GM12878 (cell line): ENCODE measurements around the gene PIGU. TPM values are rescaled to one million over a fixed set of nuclear protein-coding genes. Genes with fewer than 3 reads are reported as not detected.

Experiments
- CEBPB ChIP-seq, 2 experiments: fragments of 150-350 bp in 1 of 2; IDR thresholded peaks; 2 replicates each; pipeline ENCODE4 v1.6.1; 2012 to 2014; ENCODE audit warnings: low read depth in 2 of 2, low read length in 2 of 2, borderline replicate concordance in 1 of 2, inconsistent platforms in 1 of 2
- CHD1 ChIP-seq: IDR thresholded peaks from 2 replicates; pipeline ENCODE4 v1.6.1; 2012; ENCODE audit warnings: low read depth, low read length, improper control_type of control experiment
- EGR1 ChIP-seq, 2 experiments: IDR thresholded peaks; 1 replicate in 1 of 2; 2 replicates in 1 of 2; pipeline ENCODE4 v1.6.1; 2011 to 2012; ENCODE audit warnings: low read depth in 2 of 2, low read length in 2 of 2, borderline replicate concordance in 1 of 2, mild to moderate bottlenecking in 1 of 2, moderate library complexity in 1 of 2
- ETV6 ChIP-seq, 2 experiments: fragments of 450-650 bp in 1 of 2; IDR thresholded peaks in 1 of 2; conservative IDR thresholded peaks in 1 of 2; 2 replicates each; pipeline ENCODE4 v1.6.1; 2014; ENCODE audit warnings: antibody characterized with exemption in 1 of 2, borderline replicate concordance in 1 of 2, low read depth in 1 of 2, mild to moderate bottlenecking in 1 of 2, moderate library complexity in 1 of 2
- HDAC6 ChIP-seq: fragments of 200-600 bp; sonication (generic); IDR thresholded peaks from one replicate; pipeline ENCODE4 v1.8.0; 2017; ENCODE audit warnings: antibody characterized with exemption; ENCODE audit not compliant: unreplicated experiment
- IKZF2 ChIP-seq, 2 experiments: fragments of 450-650 bp; IDR thresholded peaks; 2 replicates each; pipeline ENCODE4 v1.6.1; 2017; ENCODE audit warnings: mild to moderate bottlenecking in 2 of 2, moderate library complexity in 2 of 2
- IRF4 ChIP-seq: IDR thresholded peaks from 2 replicates; pipeline ENCODE4 v1.6.1; 2011; ENCODE audit warnings: low read depth, low read length
- KDM1A ChIP-seq: fragments of 200-600 bp; sonication (generic); IDR thresholded peaks from 2 replicates; pipeline ENCODE4 v1.6.1; 2016; ENCODE audit warnings: borderline replicate concordance
- KLF5 ChIP-seq: fragments of 450-650 bp; IDR thresholded peaks from 2 replicates; pipeline ENCODE4 v1.6.1; 2014; ENCODE audit warnings: mild to moderate bottlenecking; ENCODE audit not compliant: partially characterized antibody
- NFYA ChIP-seq: IDR thresholded peaks from 2 replicates; pipeline ENCODE4 v1.6.1; 2011; ENCODE audit warnings: low read depth, mild to moderate bottlenecking, low read length, improper control_type of control experiment, borderline replicate concordance
- POLR2AphosphoS2 ChIP-seq: IDR thresholded peaks from 2 replicates; pipeline ENCODE4 v1.6.1; 2011; ENCODE audit warnings: low read depth, mild to moderate bottlenecking, low read length, improper control_type of control experiment, moderate library complexity
- RCOR1 ChIP-seq: conservative IDR thresholded peaks from 2 replicates; pipeline ENCODE4 v1.6.1; 2012; ENCODE audit warnings: low read depth, low read length, improper control_type of control experiment
- SMAD5 ChIP-seq: IDR thresholded peaks from 2 replicates; pipeline ENCODE4 v1.6.1; 2016; ENCODE audit warnings: antibody characterized with exemption, low read depth
- SMARCA5 ChIP-seq: fragments of 450-650 bp; IDR thresholded peaks from 2 replicates; pipeline ENCODE4 v1.6.1; 2017; ENCODE audit warnings: mild to moderate bottlenecking
- SUZ12 ChIP-seq: fragments of 200-600 bp; sonication (generic); IDR thresholded peaks from one replicate; pipeline ENCODE4 v1.6.1; 2018; ENCODE audit warnings: antibody characterized with exemption, mild to moderate bottlenecking; ENCODE audit not compliant: unreplicated experiment
- ZBED1 ChIP-seq: IDR thresholded peaks from 2 replicates; pipeline ENCODE4 v1.6.1; 2016; ENCODE audit warnings: borderline replicate concordance
- ZNF207 ChIP-seq: fragments of 450-650 bp; IDR thresholded peaks from 2 replicates; pipeline ENCODE4 v1.6.1; 2014; ENCODE audit warnings: antibody characterized with exemption, mild to moderate bottlenecking, borderline replicate concordance
- ZNF217 ChIP-seq: fragments of 450-650 bp; IDR thresholded peaks from 2 replicates; pipeline ENCODE4 v1.6.1; 2017; ENCODE audit warnings: antibody characterized with exemption, mild to moderate bottlenecking
- polyA plus RNA-seq, 11 experiments: library from polyadenylated mRNA; depleted of rRNA in 4 of 11; unstranded in 6 of 11; stranded (reverse) in 5 of 11; fragments of >200 nt; fragmentation: Nextera tagmentation in 4 of 11; fragmentation: Illumina TruSeq in 1 of 11; extraction: Ambion mirVana in 4 of 11; extraction: Trizol in 1 of 11; gene quantifications; 1 replicate in 1 of 11; 2 replicates in 10 of 11; pipeline versions ENCODE4 v1.2.1 to v1.2.3, GENCODE V29; 2011 to 2016; ENCODE audit warnings: inconsistent platforms in 2 of 11, missing spikeins in 2 of 11, low read depth in 1 of 11
- total RNA-seq, 4 experiments: library from RNA; depleted of rRNA in 3 of 4; stranded (reverse); fragments of >200 nt in 3 of 4; fragmentation: Illumina TruSeq in 1 of 4; extraction: Trizol in 1 of 4; gene quantifications; 2 replicates each; pipeline versions ENCODE4 v1.2.1 to v1.2.3, GENCODE V29; 2013 to 2021
- TF ChIP-seq, protein P1 (sequence below): fragments of 450-650 bp; formaldehyde crosslinking; IDR thresholded peaks from 2 replicates; pipeline ENCODE4 v1.4.0; 2020; ENCODE audit warnings: mild to moderate bottlenecking, moderate library complexity
- TF ChIP-seq, protein P2 (sequence below): fragments of 450-650 bp; IDR thresholded peaks from 2 replicates; pipeline ENCODE4 v1.6.1; 2017; ENCODE audit warnings: mild to moderate bottlenecking
- TF ChIP-seq, protein P3 (sequence below): fragments of 450-650 bp; IDR thresholded peaks from 2 replicates; pipeline ENCODE4 v1.6.1; 2018; ENCODE audit warnings: mild to moderate bottlenecking, low read depth, moderate library complexity; ENCODE audit not compliant: partially characterized antibody

The PIGU gene
- total and polyA plus RNA-seq, 10 of the 15 experiments (the other 5 are each of a cell fraction or from before 2014, with no cell fraction given) = 4.1 to 88.2 (median 25.0) TPM

DNA sequence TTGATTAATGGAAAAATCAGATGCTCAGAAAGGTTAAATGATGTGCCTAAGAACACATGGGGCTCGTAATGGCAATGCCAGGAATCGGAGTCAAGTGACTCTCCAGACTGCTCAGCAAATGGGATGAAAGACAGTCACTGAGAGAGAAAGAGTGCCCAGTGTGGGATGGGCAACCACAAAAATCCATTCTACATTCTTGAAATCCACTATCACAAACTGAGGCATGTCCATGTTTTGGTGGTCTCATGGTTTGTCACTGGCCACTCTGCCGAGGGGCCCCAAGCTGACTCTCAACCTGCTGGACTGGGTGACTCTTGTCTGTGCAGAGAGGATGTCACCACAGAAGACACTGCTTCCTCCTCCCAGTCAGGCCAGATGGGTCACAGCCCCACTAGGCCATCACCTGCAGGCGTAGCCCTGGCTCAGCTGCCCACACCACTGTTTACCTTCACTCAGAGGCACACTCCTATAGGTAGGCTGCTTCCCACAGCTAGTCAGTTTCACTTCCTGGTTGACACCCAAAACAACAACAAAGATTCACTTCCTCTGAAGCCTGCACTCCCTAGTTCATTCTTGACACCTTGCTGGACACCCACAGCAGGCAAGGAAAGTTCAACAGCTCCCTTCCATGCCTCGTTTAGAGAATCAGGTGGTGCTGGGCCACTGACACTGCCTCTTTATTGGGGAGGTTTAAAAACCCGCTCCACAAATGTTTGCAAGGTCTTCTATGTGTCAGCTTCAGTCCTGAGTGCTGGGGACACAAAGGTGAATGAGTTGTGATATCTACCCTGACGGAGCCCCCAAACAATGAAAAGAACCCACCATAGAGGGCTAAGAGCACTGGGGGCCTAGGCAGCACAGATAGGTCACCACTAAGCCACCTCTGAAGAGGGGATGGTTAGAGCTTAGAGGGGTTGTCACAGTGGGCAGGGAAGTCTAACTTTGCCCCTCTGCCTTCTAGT lies 96.6 kb downstream of the PIGU start (continued):
- no peak for TF ChIP-seq ZNF207
- TF ChIP-seq, protein P1, sequence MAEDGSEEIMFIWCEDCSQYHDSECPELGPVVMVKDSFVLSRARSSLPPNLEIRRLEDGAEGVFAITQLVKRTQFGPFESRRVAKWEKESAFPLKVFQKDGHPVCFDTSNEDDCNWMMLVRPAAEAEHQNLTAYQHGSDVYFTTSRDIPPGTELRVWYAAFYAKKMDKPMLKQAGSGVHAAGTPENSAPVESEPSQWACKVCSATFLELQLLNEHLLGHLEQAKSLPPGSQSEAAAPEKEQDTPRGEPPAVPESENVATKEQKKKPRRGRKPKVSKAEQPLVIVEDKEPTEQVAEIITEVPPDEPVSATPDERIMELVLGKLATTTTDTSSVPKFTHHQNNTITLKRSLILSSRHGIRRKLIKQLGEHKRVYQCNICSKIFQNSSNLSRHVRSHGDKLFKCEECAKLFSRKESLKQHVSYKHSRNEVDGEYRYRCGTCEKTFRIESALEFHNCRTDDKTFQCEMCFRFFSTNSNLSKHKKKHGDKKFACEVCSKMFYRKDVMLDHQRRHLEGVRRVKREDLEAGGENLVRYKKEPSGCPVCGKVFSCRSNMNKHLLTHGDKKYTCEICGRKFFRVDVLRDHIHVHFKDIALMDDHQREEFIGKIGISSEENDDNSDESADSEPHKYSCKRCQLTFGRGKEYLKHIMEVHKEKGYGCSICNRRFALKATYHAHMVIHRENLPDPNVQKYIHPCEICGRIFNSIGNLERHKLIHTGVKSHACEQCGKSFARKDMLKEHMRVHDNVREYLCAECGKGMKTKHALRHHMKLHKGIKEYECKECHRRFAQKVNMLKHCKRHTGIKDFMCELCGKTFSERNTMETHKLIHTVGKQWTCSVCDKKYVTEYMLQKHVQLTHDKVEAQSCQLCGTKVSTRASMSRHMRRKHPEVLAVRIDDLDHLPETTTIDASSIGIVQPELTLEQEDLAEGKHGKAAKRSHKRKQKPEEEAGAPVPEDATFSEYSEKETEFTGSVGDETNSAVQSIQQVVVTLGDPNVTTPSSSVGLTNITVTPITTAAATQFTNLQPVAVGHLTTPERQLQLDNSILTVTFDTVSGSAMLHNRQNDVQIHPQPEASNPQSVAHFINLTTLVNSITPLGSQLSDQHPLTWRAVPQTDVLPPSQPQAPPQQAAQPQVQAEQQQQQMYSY (CRISPR knock-in tag) = no peak
- TF ChIP-seq ZNF217 = 0 out of 2 replicates have a peak, but pooled peaks have one; percentile 19
- TF ChIP-seq CHD1 = no peak
- TF ChIP-seq POLR2AphosphoS2 = no peak
- TF ChIP-seq IKZF2 (IDR thresholded peaks at IDR 0.05) = peak in 1 of 2 experiments; percentile 53; a peak in 2 of 4 replicates
- TF ChIP-seq SMARCA5 = no peak
- peak in 1 of 2 experiments; percentile 47; a peak in 1 of 4 replicates for TF ChIP-seq ETV6 (conservative IDR thresholded peaks at IDR 0.05 in 1 of 2, IDR thresholded peaks at IDR 0.05 in 1 of 2; ENCODE audit: borderline replicate concordance in 1 of 2, low read depth in 1 of 2)
- no peak for TF ChIP-seq KDM1A
- no peak for TF ChIP-seq SMAD5
- TF ChIP-seq KLF5 = no peak
- TF ChIP-seq CEBPB (IDR thresholded peaks at IDR 0.05; ENCODE audit: borderline replicate concordance in 1 of 2, low read depth in 2 of 2, low read length in 2 of 2) = no peak
- TF ChIP-seq, protein P2, sequence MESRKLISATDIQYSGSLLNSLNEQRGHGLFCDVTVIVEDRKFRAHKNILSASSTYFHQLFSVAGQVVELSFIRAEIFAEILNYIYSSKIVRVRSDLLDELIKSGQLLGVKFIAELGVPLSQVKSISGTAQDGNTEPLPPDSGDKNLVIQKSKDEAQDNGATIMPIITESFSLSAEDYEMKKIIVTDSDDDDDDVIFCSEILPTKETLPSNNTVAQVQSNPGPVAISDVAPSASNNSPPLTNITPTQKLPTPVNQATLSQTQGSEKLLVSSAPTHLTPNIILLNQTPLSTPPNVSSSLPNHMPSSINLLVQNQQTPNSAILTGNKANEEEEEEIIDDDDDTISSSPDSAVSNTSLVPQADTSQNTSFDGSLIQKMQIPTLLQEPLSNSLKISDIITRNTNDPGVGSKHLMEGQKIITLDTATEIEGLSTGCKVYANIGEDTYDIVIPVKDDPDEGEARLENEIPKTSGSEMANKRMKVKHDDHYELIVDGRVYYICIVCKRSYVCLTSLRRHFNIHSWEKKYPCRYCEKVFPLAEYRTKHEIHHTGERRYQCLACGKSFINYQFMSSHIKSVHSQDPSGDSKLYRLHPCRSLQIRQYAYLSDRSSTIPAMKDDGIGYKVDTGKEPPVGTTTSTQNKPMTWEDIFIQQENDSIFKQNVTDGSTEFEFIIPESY = no peak
- no peak for TF ChIP-seq HDAC6
- TF ChIP-seq, protein P3, sequence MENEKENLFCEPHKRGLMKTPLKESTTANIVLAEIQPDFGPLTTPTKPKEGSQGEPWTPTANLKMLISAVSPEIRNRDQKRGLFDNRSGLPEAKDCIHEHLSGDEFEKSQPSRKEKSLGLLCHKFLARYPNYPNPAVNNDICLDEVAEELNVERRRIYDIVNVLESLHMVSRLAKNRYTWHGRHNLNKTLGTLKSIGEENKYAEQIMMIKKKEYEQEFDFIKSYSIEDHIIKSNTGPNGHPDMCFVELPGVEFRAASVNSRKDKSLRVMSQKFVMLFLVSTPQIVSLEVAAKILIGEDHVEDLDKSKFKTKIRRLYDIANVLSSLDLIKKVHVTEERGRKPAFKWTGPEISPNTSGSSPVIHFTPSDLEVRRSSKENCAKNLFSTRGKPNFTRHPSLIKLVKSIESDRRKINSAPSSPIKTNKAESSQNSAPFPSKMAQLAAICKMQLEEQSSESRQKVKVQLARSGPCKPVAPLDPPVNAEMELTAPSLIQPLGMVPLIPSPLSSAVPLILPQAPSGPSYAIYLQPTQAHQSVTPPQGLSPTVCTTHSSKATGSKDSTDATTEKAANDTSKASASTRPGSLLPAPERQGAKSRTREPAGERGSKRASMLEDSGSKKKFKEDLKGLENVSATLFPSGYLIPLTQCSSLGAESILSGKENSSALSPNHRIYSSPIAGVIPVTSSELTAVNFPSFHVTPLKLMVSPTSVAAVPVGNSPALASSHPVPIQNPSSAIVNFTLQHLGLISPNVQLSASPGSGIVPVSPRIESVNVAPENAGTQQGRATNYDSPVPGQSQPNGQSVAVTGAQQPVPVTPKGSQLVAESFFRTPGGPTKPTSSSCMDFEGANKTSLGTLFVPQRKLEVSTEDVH = no peak
- no peak for TF ChIP-seq RCOR1
- no peak for TF ChIP-seq EGR1 (IDR thresholded peaks at IDR 0.05; ENCODE audit: borderline replicate concordance in 1 of 2, low read depth in 2 of 2, low read length in 2 of 2)
- no peak for TF ChIP-seq SUZ12
- no peak for TF ChIP-seq NFYA
- peak; percentile 46; the same call in 1 of the 2 replicates for TF ChIP-seq IRF4
- no peak for TF ChIP-seq ZBED1
